ENCODE measurements around the gene FAAH. TPM values are rescaled to one million over a fixed set of nuclear protein-coding genes. Genes with fewer than 3 reads are reported as not detected.

FAAH gene
- polyA plus RNA-seq, 1 donor = 23.1 TPM

DNA sequence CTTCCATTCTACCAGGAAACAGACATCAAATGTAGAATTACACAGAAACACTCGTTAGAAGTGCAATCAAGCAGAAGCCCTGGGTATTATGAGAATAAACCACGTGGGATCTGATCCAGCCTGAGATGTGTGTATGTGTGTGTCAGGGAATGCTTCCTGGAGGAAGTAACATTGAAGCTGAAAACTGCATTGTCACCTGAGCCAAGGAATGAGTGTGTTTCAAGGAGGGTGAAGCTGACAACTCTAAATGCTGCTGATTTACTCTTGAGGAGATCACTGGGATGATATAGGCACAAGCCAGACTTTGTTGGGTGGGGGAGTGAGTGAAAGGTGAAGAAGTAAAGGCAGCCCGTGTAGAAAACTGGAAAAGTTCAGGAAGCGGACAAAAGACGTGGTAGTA lies 27.6 kb downstream of the FAAH start:
- H3K4me1 ChIP-seq (ENCODE audit: control insufficient read depth, insufficient read depth, low read length) = no peaks in the 10 kb centered on the region
- H3K9me3 ChIP-seq (ENCODE audit: control insufficient read depth, low read depth, low read length) = no peaks in the 10 kb centered on the region
- DNase-seq = no peak
- no peak overlapping the region for H3K4me3 ChIP-seq (ENCODE audit: low read length)
- no peak overlapping the region for H3K27ac ChIP-seq (ENCODE audit: low read length)
- peaks cover 24% of the 10 kb centered on the region for H3K27me3 ChIP-seq (ENCODE audit: control insufficient read depth, insufficient read depth, low read length)
- H3K36me3 ChIP-seq (ENCODE audit: control insufficient read depth, insufficient read depth, low read length) = no peaks in the 10 kb centered on the region
- 68% methylated on average over 3 of the region's 5 CpGs for WGBS (ENCODE audit: insufficient coverage, low lambda C conversion rate)

DNA sequence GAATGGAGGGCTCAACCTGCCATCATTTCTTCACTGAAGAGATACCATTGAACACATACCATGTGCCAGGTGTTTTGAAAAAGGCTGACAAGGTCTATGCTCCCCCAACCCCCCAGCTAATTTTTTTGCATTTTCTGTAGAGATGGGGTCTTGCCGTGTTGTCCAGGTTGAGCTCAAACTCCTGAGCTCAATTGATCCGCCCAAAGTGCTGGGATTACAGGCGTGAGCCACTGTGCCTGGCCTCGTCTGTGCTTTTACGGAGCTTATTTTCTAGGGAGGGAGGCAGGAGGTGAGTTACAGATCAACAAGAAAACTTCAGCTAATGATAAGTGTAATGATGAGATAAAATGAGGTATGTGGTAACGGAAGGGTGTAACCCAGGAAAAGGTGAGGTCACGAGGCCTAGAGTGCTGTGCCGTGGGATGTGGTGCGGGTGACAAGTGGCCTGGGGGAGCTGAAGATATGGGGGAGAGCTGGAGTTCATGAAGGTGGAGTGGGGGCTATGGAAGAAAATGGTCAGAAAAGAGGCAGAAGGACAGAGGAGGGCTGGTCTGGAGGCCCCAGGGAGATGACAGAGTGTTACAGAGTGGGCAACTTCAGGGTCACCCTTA lies 28.2 kb downstream of the FAAH start:
- no peaks in the 10 kb centered on the region for H3K4me1 ChIP-seq (ENCODE audit: control insufficient read depth, insufficient read depth, low read length)
- H3K27ac ChIP-seq (ENCODE audit: low read length) = no peak overlapping the region
- DNase-seq = no peak
- H3K4me3 ChIP-seq (ENCODE audit: low read length) = no peak overlapping the region
- peaks cover 24% of the 10 kb centered on the region for H3K27me3 ChIP-seq (ENCODE audit: control insufficient read depth, insufficient read depth, low read length)
- no peaks in the 10 kb centered on the region for H3K9me3 ChIP-seq (ENCODE audit: control insufficient read depth, low read depth, low read length)
- 37% methylated on average over 3 of the region's 9 CpGs for WGBS (ENCODE audit: insufficient coverage, low lambda C conversion rate)
- H3K36me3 ChIP-seq (ENCODE audit: control insufficient read depth, insufficient read depth, low read length) = no peaks in the 10 kb centered on the region

DNA sequence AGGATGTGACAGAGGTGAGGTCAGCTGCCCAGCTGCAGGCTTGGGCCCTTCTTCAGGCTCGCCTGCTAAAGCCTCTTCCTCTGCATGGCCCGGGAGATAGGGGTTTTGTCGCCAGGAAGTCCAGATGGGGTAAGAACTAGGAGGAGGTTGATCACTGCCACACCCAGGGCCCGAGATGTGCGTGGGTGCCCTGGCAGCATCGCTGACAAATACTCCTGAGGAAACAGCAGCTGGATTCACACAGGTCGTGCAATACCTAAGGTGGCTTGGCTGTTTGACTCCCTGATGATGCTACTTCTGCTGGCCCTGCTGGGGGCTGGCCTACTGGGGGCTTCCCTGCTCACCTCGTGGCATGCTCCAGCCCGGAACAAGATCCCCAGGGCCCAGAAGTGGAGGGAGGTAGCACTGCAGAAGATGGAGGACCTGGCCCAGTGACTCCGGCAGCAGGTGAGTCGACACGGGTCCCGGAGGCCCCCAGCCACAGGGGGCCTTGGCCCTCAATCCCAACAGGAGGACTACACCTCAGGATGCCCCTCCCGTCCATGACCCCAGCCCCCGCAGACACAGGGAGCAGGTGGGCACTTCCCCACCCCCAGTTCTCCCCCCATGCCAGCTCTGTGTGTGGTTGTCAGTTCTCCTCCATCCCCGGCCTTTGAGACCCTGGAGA lies 29.6 kb downstream of the FAAH start:
- WGBS (ENCODE audit: insufficient coverage, low lambda C conversion rate) = no CpG with 5 or more reads among the region's 16 CpGs
- no peaks in the 10 kb centered on the region for H3K36me3 ChIP-seq (ENCODE audit: control insufficient read depth, insufficient read depth, low read length)
- H3K27me3 ChIP-seq (ENCODE audit: control insufficient read depth, insufficient read depth, low read length) = peaks cover 24% of the 10 kb centered on the region
- H3K9me3 ChIP-seq (ENCODE audit: control insufficient read depth, low read depth, low read length) = no peaks in the 10 kb centered on the region
- H3K27ac ChIP-seq (ENCODE audit: low read length) = no peak overlapping the region
- no peak overlapping the region for H3K4me3 ChIP-seq (ENCODE audit: low read length)
- H3K4me1 ChIP-seq (ENCODE audit: control insufficient read depth, insufficient read depth, low read length) = no peaks in the 10 kb centered on the region
- DNase-seq = no peak

DNA sequence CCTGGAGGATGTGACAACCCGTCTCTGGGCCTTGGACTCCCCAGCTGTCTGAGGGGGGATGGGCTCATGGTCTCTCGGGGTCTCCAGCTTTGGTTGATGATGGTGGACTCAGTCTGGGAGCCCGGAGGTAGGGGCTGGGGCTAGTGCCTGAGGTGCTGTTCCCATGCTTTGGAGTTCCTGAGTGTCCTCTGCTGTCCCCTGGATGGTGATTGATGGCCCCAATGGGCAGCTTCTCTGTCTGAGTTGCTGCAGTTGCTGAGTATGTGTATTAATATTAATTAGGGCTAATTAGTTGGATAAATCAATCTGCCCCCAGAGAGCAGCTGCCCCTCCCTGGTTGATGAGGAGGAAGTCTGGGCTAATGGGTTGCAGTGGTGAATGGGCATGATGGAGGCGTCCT lies 30.6 kb downstream of the FAAH start:
- WGBS (ENCODE audit: insufficient coverage, low lambda C conversion rate) = no CpG with 5 or more reads among the region's 4 CpGs
- no peaks in the 10 kb centered on the region for H3K36me3 ChIP-seq (ENCODE audit: control insufficient read depth, insufficient read depth, low read length)
- no peak overlapping the region for H3K4me3 ChIP-seq (ENCODE audit: low read length)
- no peak for DNase-seq
- H3K9me3 ChIP-seq (ENCODE audit: control insufficient read depth, low read depth, low read length) = no peaks in the 10 kb centered on the region
- H3K27ac ChIP-seq (ENCODE audit: low read length) = no peak overlapping the region
- no peaks in the 10 kb centered on the region for H3K4me1 ChIP-seq (ENCODE audit: control insufficient read depth, insufficient read depth, low read length)
- H3K27me3 ChIP-seq (ENCODE audit: control insufficient read depth, insufficient read depth, low read length) = peaks cover 24% of the 10 kb centered on the region

DNA sequence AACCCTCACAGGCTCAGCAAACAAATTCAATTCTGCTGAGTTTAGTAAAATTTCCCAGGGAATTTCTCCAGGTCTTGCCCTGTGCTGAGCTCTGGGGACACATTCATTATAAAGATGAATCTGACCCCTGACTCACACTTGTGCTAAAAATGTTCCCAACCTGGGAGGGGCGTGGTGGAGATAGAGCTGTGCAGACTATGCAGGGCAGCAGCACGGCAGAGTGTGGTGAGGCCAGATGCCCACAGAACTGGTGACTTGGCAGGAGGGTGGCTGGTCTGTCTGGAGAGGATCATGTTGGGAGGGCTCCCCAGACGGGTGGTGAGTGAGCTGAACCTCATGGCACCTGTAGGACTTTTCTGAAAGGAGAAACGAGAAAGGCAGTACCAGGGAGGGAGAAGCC lies 31.6 kb downstream of the FAAH start:
- WGBS (ENCODE audit: insufficient coverage, low lambda C conversion rate) = no CpG with 5 or more reads among the region's 4 CpGs
- no peak overlapping the region for H3K4me3 ChIP-seq (ENCODE audit: low read length)
- peaks cover 24% of the 10 kb centered on the region for H3K27me3 ChIP-seq (ENCODE audit: control insufficient read depth, insufficient read depth, low read length)

GRCh38 chr1:46427541-46427940 lies 33.4 kb downstream of the FAAH start:
- H3K9me3 ChIP-seq (ENCODE audit: control insufficient read depth, low read depth, low read length) = no peaks in the 10 kb centered on the region
- no peak overlapping the region for H3K27ac ChIP-seq (ENCODE audit: low read length)
- no peak for DNase-seq
- no peak overlapping the region for H3K4me3 ChIP-seq (ENCODE audit: low read length)
- WGBS (ENCODE audit: insufficient coverage, low lambda C conversion rate) = no CpG with 5 or more reads among the region's 2 CpGs
- peaks cover 18% of the 10 kb centered on the region for H3K27me3 ChIP-seq (ENCODE audit: control insufficient read depth, insufficient read depth, low read length)
- H3K36me3 ChIP-seq (ENCODE audit: control insufficient read depth, insufficient read depth, low read length) = no peaks in the 10 kb centered on the region
- H3K4me1 ChIP-seq (ENCODE audit: control insufficient read depth, insufficient read depth, low read length) = no peaks in the 10 kb centered on the region

More for the DNA sequence above, 31.6 kb downstream of the FAAH start:
- Histone ChIP-seq H3K4me1 (ENCODE audit: control insufficient read depth, insufficient read depth, low read length) (no peaks in the 10 kb centered on the region), H3K27ac (ENCODE audit: low read length) (no peak overlapping the region), H3K36me3 (ENCODE audit: control insufficient read depth, insufficient read depth, low read length) (no peaks in the 10 kb centered on the region), H3K9me3 (ENCODE audit: control insufficient read depth, low read depth, low read length) (no peaks in the 10 kb centered on the region)
- DNase-seq = no peak

DNA sequence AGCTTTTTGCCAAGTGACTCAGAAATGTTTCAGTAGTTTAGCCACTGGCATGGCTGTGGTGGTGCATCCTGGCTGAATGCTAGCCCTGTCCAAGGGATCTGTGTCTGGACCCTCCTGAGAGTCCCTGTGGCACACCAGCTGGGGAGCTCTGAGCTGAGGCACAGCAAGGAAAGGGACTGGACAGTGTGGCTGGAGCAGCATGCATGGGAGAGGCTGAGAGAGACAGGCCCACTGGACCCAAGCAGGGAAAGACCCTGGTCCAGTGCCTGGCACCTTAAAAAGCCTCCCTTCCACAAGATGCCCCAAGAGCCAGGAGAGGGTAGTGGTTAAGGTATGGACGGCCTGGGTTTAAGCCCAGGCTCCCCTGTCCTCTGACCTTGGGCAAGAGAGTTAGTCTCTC lies 35.3 kb downstream of the FAAH start:
- Histone ChIP-seq H3K9me3 (ENCODE audit: control insufficient read depth, low read depth, low read length) (no peaks in the 10 kb centered on the region), H3K4me3 (ENCODE audit: low read length) (no peak overlapping the region), H3K4me1 (ENCODE audit: control insufficient read depth, insufficient read depth, low read length) (no peaks in the 10 kb centered on the region), H3K36me3 (ENCODE audit: control insufficient read depth, insufficient read depth, low read length) (no peaks in the 10 kb centered on the region), H3K27ac (ENCODE audit: low read length) (no peak overlapping the region), H3K27me3 (ENCODE audit: control insufficient read depth, insufficient read depth, low read length) (peaks cover 13% of the 10 kb centered on the region)
- DNase-seq = no peak
- no CpG with 5 or more reads among the region's 1 CpG for WGBS (ENCODE audit: insufficient coverage, low lambda C conversion rate)

DNA sequence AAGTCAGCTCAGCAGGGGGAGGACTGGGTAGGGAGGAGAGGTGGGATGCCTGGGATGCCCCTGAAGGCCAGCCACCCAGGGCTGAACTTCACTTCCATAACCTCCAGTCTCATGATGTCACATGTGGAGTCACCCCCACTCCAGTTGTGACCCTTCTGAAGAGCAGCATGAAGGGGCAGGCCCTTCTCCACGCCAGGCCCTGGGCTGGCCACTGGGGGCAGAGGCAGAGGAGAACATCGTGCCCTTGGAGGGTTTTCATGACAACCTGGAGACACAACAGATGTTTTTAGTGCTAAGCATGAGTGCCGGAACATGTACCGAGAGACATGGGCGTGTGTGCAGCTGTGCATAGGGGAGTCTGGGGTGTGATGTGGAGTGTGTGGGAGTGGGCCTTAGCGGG lies 37.6 kb downstream of the FAAH start:
- Histone ChIP-seq H3K36me3 (ENCODE audit: control insufficient read depth, insufficient read depth, low read length) (no peaks in the 10 kb centered on the region), H3K4me3 (ENCODE audit: low read length) (no peak overlapping the region), H3K27me3 (ENCODE audit: control insufficient read depth, insufficient read depth, low read length) (peaks cover 7% of the 10 kb centered on the region), H3K27ac (ENCODE audit: low read length) (no peak overlapping the region), H3K4me1 (ENCODE audit: control insufficient read depth, insufficient read depth, low read length) (no peaks in the 10 kb centered on the region), H3K9me3 (ENCODE audit: control insufficient read depth, low read depth, low read length) (no peaks in the 10 kb centered on the region)
- no CpG with 5 or more reads among the region's 6 CpGs for WGBS (ENCODE audit: insufficient coverage, low lambda C conversion rate)
- DNase-seq = no peak

- 67% methylated on average over 1 of the region's 10 CpGs for WGBS (ENCODE audit: insufficient coverage, low lambda C conversion rate)
- Histone ChIP-seq H3K27me3 (ENCODE audit: control insufficient read depth, insufficient read depth, low read length) (peaks cover 11% of the 10 kb centered on the region), H3K36me3 (ENCODE audit: control insufficient read depth, insufficient read depth, low read length) (no peaks in the 10 kb centered on the region), H3K4me3 (ENCODE audit: low read length) (no peak overlapping the region), H3K4me1 (ENCODE audit: control insufficient read depth, insufficient read depth, low read length) (no peaks in the 10 kb centered on the region), H3K9me3 (ENCODE audit: control insufficient read depth, low read depth, low read length) (no peaks in the 10 kb centered on the region), H3K27ac (ENCODE audit: low read length) (no peak overlapping the region)
- no peak for DNase-seq
Observed at GRCh38 chr1:46432781-46433327, 38.7 kb downstream of the FAAH start.

DNA sequence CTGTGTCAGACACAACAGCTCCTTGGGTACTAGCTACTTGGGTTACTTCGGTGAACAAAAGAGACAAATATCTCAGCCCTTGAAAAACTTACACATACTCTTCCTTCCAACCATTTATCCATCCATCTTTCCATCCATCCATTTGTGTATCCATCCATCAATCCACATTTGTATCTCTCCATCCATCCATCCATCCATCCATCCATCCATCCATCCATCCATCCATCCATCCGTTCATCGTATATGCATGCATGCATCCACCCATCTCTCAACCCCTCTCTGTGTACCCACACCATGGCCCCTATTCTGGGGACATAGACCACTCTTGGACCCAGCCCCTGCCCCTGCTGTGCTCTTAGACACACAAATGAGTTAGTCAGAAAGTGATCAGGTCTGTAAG lies 40.2 kb downstream of the FAAH start:
- no CpG with 5 or more reads among the region's 3 CpGs for WGBS (ENCODE audit: insufficient coverage, low lambda C conversion rate)
- no peaks in the 10 kb centered on the region for H3K9me3 ChIP-seq (ENCODE audit: control insufficient read depth, low read depth, low read length)
- peaks cover 11% of the 10 kb centered on the region for H3K27me3 ChIP-seq (ENCODE audit: control insufficient read depth, insufficient read depth, low read length)
- no peak for DNase-seq
- H3K27ac ChIP-seq (ENCODE audit: low read length) = no peak overlapping the region
- H3K36me3 ChIP-seq (ENCODE audit: control insufficient read depth, insufficient read depth, low read length) = no peaks in the 10 kb centered on the region
- H3K4me3 ChIP-seq (ENCODE audit: low read length) = no peak overlapping the region
- H3K4me1 ChIP-seq (ENCODE audit: control insufficient read depth, insufficient read depth, low read length) = no peaks in the 10 kb centered on the region

DNA sequence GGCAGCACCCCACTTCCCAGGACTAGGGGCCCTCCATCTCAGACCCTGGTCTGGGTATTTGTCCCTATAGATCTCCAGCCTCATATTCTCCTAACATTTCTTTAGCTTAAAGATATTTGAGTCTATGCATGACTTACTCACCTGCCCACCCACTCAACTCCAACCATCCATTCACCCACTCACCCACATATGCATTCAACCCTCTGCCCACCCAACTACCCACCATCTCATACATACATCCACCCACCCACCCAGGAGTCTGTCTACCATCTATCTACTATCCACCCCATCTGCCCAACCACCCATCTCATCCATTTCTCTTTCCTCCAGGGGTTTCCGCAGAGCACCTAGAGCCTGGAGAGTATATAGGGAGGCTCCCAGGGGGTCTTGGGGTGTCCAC lies 42.7 kb downstream of the FAAH start:
- no CpG with 5 or more reads among the region's 1 CpG for WGBS (ENCODE audit: insufficient coverage, low lambda C conversion rate)
- no peaks in the 10 kb centered on the region for H3K9me3 ChIP-seq (ENCODE audit: control insufficient read depth, low read depth, low read length)
- DNase-seq = no peak
- no peak overlapping the region for H3K27ac ChIP-seq (ENCODE audit: low read length)
- H3K27me3 ChIP-seq (ENCODE audit: control insufficient read depth, insufficient read depth, low read length) = peaks cover 14% of the 10 kb centered on the region
- no peaks in the 10 kb centered on the region for H3K36me3 ChIP-seq (ENCODE audit: control insufficient read depth, insufficient read depth, low read length)
- no peaks in the 10 kb centered on the region for H3K4me1 ChIP-seq (ENCODE audit: control insufficient read depth, insufficient read depth, low read length)
- no peak overlapping the region for H3K4me3 ChIP-seq (ENCODE audit: low read length)
